Lung microvascular endothelial cell (primary cell): ENCODE results near the gene MSX1. TPM values are rescaled to one million over a fixed set of nuclear protein-coding genes. Genes with fewer than 3 reads are reported as not detected.
"Not testable (repeated sequence)": the region's sequence is repeated elsewhere in the genome, so short reads cannot be mapped to it uniquely, and the experiment has no call there.

Source experiments
- DNase-seq, 2 donors: peaks; one replicate each; pipeline versions ENCODE4 v3.0.0 to v3.0.0-alpha.2; 2010; ENCODE audit warnings: low read depth in 2 of 2
- total RNA-seq: library from RNA; depleted of rRNA; stranded (reverse); fragments of >200 nt; gene quantifications from 2 replicates; pipeline ENCODE4 v1.2.1, GENCODE V29; 2014

Gene MSX1
- total RNA-seq, result 0.40 and 2.0 TPM in 2 replicates

- DNase-seq, result peak; percentile 83 to 86
Observed at GRCh38 chr4:4859325-4859798, at the start of gene MSX1. MSX1 (plus strand) TSS chr4:4859665; CDS start chr4:4859900, 235 bp downstream.

GRCh38 chr4:4810092-4810774 is 49.2 kb upstream of the MSX1 start:
- DNase-seq, result no peak

GRCh38 chr4:4810778-4811177 is 48.7 kb upstream of the MSX1 start:
- DNase-seq, result no peak

- DNase-seq, result no peak
Observed at GRCh38 chr4:4812145-4812794, 47.2 kb upstream of the MSX1 start.

GRCh38 chr4:4818415-4819212 is 40.9 kb upstream of the MSX1 start:
- DNase-seq, result no peak

- DNase-seq, result no peak
Observed at GRCh38 chr4:4819213-4819606, 40.3 kb upstream of the MSX1 start.

GRCh38 chr4:4820261-4820660 is 39.2 kb upstream of the MSX1 start:
- no peak for DNase-seq

- no peak for DNase-seq
Observed at GRCh38 chr4:4820739-4821138, 38.7 kb upstream of the MSX1 start.

- DNase-seq, result no peak
Observed at GRCh38 chr4:4821577-4821976, 37.9 kb upstream of the MSX1 start.

GRCh38 chr4:4822286-4822685 is 37.2 kb upstream of the MSX1 start:
- not testable (repeated sequence) for DNase-seq

- no peak for DNase-seq
Observed at GRCh38 chr4:4823621-4824162, 35.8 kb upstream of the MSX1 start.

- no peak for DNase-seq
Observed at GRCh38 chr4:4824232-4824631, 35.2 kb upstream of the MSX1 start.

GRCh38 chr4:4825431-4825830 is 34.0 kb upstream of the MSX1 start:
- DNase-seq, result no peak

- DNase-seq, result no peak
Observed at GRCh38 chr4:4829837-4830236, 29.6 kb upstream of the MSX1 start.

GRCh38 chr4:4831266-4831665 is 28.2 kb upstream of the MSX1 start:
- no peak for DNase-seq

- DNase-seq, result no peak
Observed at GRCh38 chr4:4831825-4832224, 27.6 kb upstream of the MSX1 start.

GRCh38 chr4:4836044-4836443 is 23.4 kb upstream of the MSX1 start:
- DNase-seq, result no peak

GRCh38 chr4:4837316-4837715 is 22.1 kb upstream of the MSX1 start:
- DNase-seq, result no peak

- no peak for DNase-seq
Observed at GRCh38 chr4:4838051-4838935, 21.2 kb upstream of the MSX1 start.

GRCh38 chr4:4838936-4839810 is 20.3 kb upstream of the MSX1 start:
- DNase-seq, result no peak
